Measurements from ENCODE around the gene KIF4B. TPM values are rescaled to one million over a fixed set of nuclear protein-coding genes. Genes with fewer than 3 reads are reported as not detected.

Gene KIF4B
- total RNA-seq, 1 experiment from 2014 or later: 0.07 TPM

- Histone ChIP-seq H3K9me3 (ENCODE audit: control insufficient read depth, low read depth, low read length) (no peaks in the 10 kb centered on the region), H2AFZ (ENCODE audit: low read length) (no peak overlapping the region), H2BK15ac (ENCODE audit: low read depth, low read length) (no peak overlapping the region), H3K79me1 (ENCODE audit: insufficient read depth, low read depth, low read length, poor library complexity, severe bottlenecking) (no peaks in the 10 kb centered on the region), H4K91ac (ENCODE audit: insufficient read length, low read depth, low read length) (no peak overlapping the region), H3K23me2 (ENCODE audit: insufficient read length, low read depth, low read length, poor library complexity, severe bottlenecking) (no peaks in the 10 kb centered on the region), H4K20me1 (ENCODE audit: control insufficient read depth, insufficient read depth, insufficient read length) (no peaks in the 10 kb centered on the region), H3K4me2 (ENCODE audit: insufficient read depth, insufficient read length, low read length) (no peak overlapping the region), H4K5ac (ENCODE audit: insufficient read length, low read depth, low read length) (no peak overlapping the region), H3K56ac (ENCODE audit: insufficient read length, low read depth, low read length) (no peak overlapping the region), H3K27me3 (ENCODE audit: insufficient read depth, low read length) (no peaks in the 10 kb centered on the region), H3K79me2 (ENCODE audit: insufficient read depth, low read length) (no peaks in the 10 kb centered on the region), H2BK120ac (ENCODE audit: low read depth, low read length, poor library complexity, severe bottlenecking) (no peak overlapping the region), H2AK5ac (ENCODE audit: insufficient read length, low read length) (no peak overlapping the region), H4K8ac (replicated peaks; ENCODE audit: insufficient read length, low read depth, low read length) (no peak overlapping the region), H2BK20ac (ENCODE audit: low read depth, low read length, poor library complexity, severe bottlenecking) (no peak overlapping the region), H3K4ac (ENCODE audit: low read depth, low read length) (no peak overlapping the region), H3K9ac (ENCODE audit: extremely low read depth, insufficient read length, low read length) (no peak overlapping the region), H3K18ac (ENCODE audit: insufficient read length, low read depth, low read length) (no peak overlapping the region), H2BK12ac (ENCODE audit: insufficient read length, low read depth, low read length) (no peak overlapping the region), H3K23ac (ENCODE audit: insufficient read length, low read depth, low read length) (no peak overlapping the region), H3K27ac (ENCODE audit: insufficient read length, low read depth, low read length) (no peak overlapping the region), H3K4me1 (ENCODE audit: insufficient read depth, low read length) (no peaks in the 10 kb centered on the region), H2BK5ac (ENCODE audit: insufficient read length, low read length) (no peak overlapping the region), H3T11ph (ENCODE audit: low read length) (no peak overlapping the region), H3K14ac (ENCODE audit: insufficient read depth, low read length) (no peak overlapping the region)
- no CpG with 5 or more reads among the region's 6 CpGs for WGBS (ENCODE audit: extremely low coverage, insufficient read length, low lambda C conversion rate)
- Mint-ChIP-seq H3K27ac (no peak overlapping the region), H3K36me3 (ENCODE audit: insufficient read depth in 1 of 3, low read depth in 3 of 3) (peaks cover 0 to 15% (median 0%) of the 10 kb centered on the region in 3 experiments; a peak in 3 of 7 replicates), H3K9me3 (peaks cover 11 to 18% of the 10 kb centered on the region in 2 experiments; a peak in 4 of 5 replicates), H3K4me1 (no peaks in the 10 kb centered on the region), H3K4me3 (no peak overlapping the region), H3K27me3 (ENCODE audit: low read depth) (peaks cover 11% of the 10 kb centered on the region)
- DNase-seq: no peak
- no peak for TF ChIP-seq CTCF (conservative IDR thresholded peaks at IDR 0.05)
Observed at GRCh38 chr5:155015239-155015638, 1.7 kb downstream of the KIF4B start.

All from H9 (cell line).